SK-N-DZ (cell line): ENCODE measurements around the gene BLCAP.
"Not testable (repeated sequence)": the region's sequence is repeated elsewhere in the genome, so short reads cannot be mapped to it uniquely, and the experiment has no call there.

Experiments used
- DNase-seq: peaks from one replicate; pipeline ENCODE4 v3.0.0-alpha.2; 2015; ENCODE audit warnings: low spot score

BLCAP gene

GRCh38 chr20:37558306-37558705 is 30.6 kb upstream of the BLCAP start:
- no peak for DNase-seq

- DNase-seq, result no peak
Measured at GRCh38 chr20:37556538-37556937, 28.9 kb upstream of the BLCAP start.

- peak; percentile 65 for DNase-seq
Measured at GRCh38 chr20:37554721-37555298, 27.1 kb upstream of the BLCAP start.

- no peak for DNase-seq
Measured at GRCh38 chr20:37552415-37552814, 24.7 kb upstream of the BLCAP start.

GRCh38 chr20:37551660-37552059 is 24.0 kb upstream of the BLCAP start:
- not testable (repeated sequence) for DNase-seq

- not testable (repeated sequence) for DNase-seq
Measured at GRCh38 chr20:37550101-37550920, 22.6 kb upstream of the BLCAP start.

- DNase-seq, result no peak
Measured at GRCh38 chr20:37547912-37548311, 20.2 kb upstream of the BLCAP start.

- DNase-seq, result no peak
Measured at GRCh38 chr20:37545516-37545915, 17.8 kb upstream of the BLCAP start.

- DNase-seq, result no peak
Measured at GRCh38 chr20:37544386-37544785, 16.7 kb upstream of the BLCAP start.

- DNase-seq, result peak; percentile 54
Measured at GRCh38 chr20:37543828-37544227, 16.2 kb upstream of the BLCAP start.

GRCh38 chr20:37542281-37542680 is 14.6 kb upstream of the BLCAP start:
- DNase-seq, result no peak

- DNase-seq, result peak; percentile 79
Measured at GRCh38 chr20:37541326-37541725, 13.7 kb upstream of the BLCAP start.

GRCh38 chr20:37540838-37541237 is 13.2 kb upstream of the BLCAP start:
- DNase-seq, result not testable (repeated sequence)

GRCh38 chr20:37540001-37540400 is 12.3 kb upstream of the BLCAP start:
- DNase-seq, result no peak

- DNase-seq, result no peak
Measured at GRCh38 chr20:37539424-37539823, 11.7 kb upstream of the BLCAP start.

- DNase-seq, result no peak
Measured at GRCh38 chr20:37538003-37538402, 10.3 kb upstream of the BLCAP start.

GRCh38 chr20:37537505-37537904 is 9.8 kb upstream of the BLCAP start:
- DNase-seq, result no peak

- DNase-seq, result peak; percentile 68
Measured at GRCh38 chr20:37535443-37536132, 7.9 kb upstream of the BLCAP start.

- peak; percentile 88 for DNase-seq
Measured at GRCh38 chr20:37534401-37535157, 6.9 kb upstream of the BLCAP start.

- DNase-seq, result no peak
Measured at GRCh38 chr20:37533154-37533715, 5.6 kb upstream of the BLCAP start.

- no peak for DNase-seq
Measured at GRCh38 chr20:37531856-37532255, 4.2 kb upstream of the BLCAP start.

GRCh38 chr20:37530696-37531095 is 3.0 kb upstream of the BLCAP start:
- no peak for DNase-seq
